ENCODE results near the gene KBTBD7.

KBTBD7 gene, protein sequence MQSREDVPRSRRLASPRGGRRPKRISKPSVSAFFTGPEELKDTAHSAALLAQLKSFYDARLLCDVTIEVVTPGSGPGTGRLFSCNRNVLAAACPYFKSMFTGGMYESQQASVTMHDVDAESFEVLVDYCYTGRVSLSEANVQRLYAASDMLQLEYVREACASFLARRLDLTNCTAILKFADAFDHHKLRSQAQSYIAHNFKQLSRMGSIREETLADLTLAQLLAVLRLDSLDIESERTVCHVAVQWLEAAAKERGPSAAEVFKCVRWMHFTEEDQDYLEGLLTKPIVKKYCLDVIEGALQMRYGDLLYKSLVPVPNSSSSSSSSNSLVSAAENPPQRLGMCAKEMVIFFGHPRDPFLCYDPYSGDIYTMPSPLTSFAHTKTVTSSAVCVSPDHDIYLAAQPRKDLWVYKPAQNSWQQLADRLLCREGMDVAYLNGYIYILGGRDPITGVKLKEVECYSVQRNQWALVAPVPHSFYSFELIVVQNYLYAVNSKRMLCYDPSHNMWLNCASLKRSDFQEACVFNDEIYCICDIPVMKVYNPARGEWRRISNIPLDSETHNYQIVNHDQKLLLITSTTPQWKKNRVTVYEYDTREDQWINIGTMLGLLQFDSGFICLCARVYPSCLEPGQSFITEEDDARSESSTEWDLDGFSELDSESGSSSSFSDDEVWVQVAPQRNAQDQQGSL

DNA sequence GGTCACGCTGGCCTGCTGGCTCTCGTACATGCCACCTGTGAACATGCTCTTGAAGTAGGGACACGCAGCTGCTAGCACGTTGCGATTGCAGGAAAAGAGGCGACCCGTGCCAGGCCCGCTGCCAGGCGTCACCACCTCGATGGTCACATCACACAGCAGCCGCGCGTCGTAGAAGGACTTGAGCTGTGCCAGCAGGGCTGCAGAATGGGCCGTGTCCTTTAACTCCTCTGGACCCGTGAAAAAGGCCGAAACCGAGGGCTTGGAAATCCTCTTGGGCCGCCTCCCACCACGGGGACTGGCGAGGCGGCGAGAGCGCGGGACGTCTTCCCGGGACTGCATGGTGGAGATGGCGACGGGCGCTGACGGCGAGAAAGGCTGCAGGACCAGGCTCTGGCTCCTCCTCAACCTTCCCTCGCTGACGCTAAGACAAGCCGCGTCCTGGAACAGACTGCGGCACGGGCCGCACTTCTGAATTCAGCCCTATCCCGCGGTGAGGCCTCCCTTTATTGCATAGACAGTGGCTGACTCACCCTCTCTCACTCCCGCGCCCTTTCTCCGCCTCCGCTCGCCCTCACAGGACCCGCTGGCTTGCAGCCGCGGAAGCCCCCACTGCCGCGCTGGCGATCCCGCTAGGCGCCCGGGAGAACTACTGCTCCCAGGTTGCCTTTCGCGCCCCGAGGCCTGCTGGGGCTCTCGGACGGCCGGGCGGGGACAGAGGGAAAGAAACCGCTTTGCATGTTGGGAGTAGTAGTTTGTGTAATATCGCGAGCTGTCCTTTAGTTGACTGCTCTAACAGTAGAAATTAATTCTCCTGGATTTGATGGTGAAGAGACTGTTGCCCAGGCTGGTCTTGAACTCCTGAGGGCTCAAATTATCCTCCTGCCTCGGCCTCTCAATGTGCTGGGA, at the start of gene KBTBD7:
KBTBD7 (minus strand) TSS at position 651 of the 906 bp plus-strand sequence; CDS start at position 339, 312 bp downstream.
- peak; percentile 89 to 90 for DNase-seq

DNA sequence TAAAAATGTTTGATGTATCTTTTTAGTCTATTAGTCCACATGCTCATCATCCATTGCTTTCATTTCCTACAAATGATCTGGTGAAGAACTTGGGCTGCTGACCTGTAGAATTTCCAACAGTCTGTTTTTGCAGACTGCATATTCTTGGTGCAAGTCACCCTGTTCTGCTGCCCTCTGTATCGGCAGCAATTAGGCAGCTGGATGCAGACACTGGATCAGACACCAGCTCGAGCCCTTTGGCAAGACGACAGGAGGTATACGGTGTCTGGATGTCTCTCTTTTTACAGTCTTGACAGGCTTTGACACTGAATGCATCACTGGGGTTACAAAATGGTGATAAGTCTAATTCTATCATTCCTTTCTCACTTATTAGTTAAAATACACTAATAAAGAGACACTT, 47.3 kb upstream of the KBTBD7 start:
- DNase-seq: no peak

DNA sequence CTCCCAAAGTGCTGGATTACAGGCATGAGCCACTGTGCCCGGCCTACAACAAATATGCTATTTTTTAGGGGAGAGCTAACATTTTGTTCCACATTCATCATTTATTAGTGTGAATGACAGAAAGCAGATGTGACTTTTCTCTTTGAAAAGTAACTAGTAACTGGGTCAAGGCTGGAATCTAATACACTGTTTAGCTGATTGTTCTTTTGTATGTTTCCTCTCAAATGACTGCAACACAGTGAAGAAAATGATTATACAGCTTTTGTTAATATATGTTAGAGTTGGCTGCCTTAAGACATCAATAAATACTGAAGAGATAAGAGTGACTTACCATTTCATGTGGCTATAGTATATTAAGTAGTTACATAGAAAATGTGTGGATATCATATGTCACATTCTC, 42.0 kb upstream of the KBTBD7 start:
- DNase-seq: no peak

DNA sequence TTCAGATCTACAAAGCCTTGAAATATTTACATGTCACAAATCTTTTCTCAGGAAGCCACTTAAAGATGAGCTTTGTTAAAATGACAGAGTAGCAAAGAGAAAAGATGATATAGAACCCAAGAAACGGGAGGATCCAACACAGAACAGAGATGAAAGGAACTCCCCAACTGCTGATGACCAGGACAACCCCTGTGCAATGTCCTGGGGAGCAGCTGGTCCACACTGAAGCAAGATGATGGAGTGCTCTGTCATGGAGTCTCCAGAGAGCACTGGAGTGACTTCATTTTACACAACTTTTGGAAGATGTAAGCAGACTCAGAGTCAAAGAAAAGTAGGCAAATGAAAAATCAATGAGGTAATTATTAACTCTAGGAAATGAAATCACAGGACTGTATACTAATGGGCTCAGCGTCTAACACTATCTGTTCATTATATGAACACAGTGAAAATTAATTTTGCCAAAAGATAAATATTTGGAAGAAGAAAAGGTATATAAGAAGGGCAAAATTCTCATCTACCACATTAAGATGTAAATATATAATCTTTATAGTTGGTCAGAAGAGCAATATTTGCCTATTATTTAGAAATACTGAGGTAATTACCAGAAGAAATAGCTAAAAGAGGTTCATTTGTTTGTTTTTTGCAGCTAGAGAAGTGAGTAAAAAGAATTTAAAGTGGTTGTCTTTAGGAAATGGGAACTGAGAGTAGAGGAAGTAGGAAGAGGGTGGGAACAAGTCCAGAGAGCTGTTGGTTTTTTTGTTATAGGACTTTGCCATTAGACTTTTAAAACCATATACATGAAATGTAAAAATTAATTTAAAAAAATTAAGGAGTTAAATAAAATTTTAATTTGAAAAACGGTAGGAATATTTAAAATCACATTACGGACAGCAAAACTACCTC, 38.5 kb upstream of the KBTBD7 start:
- no peak for DNase-seq

DNA sequence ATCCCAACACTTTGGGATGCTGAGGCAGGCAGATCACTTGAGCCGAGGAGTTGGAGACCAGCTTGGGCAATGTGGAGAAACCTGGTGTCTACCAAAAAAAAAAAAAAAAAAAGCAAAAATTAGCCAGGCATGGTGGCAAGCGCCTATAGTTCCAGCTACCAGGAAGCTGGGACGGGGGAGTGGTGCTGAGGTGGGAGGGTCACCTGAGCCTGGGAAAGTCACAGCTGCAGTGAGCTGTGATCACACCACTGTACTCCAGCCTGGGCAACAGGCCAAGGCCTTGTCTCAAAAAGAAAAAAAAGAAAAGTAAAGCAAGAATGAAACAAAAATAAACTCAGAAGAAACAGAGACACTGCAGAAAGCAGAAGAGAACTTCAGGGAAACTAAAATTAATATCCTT, 37.4 kb upstream of the KBTBD7 start:
- DNase-seq: peak in 1 of 2 donors; percentile 5

DNA sequence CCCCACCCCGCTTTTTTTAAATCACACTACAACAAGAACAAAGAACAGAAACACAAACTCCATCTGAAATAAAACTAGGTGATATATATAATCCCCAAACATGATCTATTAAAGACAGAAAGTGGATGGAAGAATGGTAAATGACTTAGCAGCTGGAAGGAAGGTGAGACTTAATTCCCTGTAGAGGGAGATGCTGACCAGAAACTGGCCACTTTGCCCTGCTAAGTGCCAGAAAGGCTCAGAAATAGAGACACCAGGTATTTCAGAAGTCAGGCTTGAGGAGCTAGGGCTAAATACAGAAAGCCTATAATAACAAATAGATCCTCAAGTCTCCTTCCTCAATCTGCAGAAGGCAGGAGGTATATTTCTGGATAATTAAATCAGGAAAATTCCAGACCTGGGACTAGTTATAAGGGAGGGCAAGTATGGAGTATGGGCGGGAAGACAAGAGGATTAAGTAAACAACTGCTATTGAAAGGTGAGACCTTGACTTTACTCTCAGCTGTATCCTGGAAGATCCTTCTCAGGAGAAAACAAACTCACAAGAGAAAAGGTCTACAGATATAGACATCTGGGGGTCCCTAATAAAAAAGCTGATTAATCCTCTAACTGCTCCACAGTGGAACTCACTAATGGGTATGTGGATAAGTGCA, 36.8 kb upstream of the KBTBD7 start:
- DNase-seq: no peak

DNA sequence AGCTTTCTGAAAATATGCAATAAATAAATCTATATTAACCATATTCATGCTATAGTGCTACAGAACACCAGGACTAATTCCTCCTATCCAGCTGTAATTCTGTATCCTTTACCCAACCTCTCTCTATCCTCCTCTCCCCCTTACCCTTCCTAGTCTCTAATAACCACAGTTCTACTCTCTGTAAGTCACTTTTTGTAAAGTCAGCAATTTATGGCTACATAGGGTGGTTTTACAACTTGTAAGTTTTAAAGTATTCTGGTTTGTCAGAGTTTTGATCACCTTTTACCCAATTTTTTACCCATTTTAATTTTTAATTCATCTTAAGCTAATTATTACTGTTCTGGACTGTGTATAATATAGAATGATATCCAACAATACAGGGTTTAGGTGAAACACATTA, 35.0 kb upstream of the KBTBD7 start:
- DNase-seq: no peak

DNA sequence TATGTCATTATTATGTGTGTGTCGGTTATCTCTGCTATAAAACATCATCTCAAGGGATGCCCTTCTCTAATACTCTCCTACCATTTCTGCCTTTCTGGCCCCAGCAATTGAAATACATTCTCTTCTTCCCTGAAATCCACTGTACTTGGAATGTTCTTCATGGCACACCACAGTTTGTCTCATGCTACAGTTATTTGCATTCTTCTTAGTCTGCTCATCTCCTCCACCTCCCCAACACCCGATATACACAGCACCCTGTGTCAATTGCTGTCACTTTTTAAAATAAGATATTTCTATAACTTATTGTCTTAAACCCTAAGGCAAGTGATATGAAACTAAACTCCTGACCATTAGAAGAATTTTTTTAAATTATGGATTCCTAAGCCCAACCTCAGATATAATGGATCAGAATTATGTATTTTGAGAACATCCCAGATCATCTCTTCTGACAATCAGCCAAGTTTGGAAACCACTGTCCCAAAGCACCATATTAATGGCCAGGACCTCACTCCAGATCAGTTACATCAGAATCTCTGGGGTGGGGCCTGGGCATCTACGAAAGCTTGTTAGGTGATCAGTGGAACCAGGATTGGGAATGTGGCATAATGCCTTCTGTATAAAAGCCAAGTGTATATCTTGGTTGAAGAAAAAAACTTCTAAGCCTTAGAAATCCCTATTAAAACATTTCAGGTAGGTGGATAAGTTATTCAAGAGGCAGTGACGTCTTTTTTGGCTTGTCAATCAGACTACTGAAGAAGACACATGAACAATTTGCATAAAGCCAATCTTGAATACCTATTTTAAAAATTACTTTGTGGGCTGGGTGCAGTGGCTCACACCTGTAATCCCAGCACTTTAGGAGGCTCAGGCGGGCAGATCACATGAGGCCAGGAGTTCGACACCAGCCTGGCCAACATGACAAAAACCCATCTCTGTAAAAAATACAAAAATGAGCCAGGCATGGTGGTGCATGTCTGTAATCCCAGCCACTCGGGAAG, 30.0 kb upstream of the KBTBD7 start:
- no peak for DNase-seq

DNA sequence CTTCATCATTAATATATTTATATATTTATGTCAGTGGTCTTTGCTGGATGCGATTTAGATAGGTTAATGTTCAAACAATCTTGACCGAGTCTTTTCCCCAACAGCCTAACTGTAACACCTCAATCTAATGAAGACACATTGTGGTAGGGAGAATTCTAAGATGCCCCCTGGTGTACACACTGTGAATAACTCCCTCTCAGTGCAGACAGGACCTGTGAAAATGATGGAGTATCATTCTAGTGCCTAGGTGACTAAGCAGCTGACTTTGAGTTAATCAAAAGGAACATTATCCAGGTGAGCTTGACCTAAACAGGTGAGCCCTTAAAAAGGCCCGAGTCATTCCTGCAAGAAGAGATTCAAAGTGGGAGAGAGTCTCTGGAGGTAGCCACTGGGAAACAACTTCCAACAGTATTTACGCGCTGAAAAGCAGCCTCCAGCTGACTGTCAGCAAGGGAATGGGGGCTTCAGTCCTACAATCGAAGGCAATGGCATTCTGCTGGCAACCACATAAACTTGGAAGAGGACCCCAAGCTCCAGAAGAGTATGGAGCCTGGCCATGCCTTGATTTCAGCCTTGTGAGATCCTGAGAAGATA, 28.0 kb upstream of the KBTBD7 start:
- peak; percentile 51 to 68 for DNase-seq

DNA sequence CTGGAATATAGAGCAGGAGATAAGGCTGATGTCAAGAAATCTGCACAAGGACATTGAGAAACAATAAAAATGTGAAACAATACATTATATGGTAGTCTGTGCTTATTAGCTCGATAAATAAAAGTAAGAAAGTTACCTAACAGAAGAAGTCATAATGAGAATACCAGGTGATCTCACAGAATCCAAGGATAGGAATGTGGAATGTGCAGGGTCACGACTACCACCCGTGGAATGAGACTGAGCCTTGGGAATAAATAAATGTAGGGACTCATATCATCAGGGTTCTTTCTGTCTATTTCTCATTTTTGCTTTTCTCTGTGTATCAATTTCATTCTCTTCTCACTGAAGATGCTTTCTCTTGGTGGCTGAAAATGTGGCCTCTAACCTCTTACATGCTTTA, 26.0 kb upstream of the KBTBD7 start:
- no peak for DNase-seq

DNA sequence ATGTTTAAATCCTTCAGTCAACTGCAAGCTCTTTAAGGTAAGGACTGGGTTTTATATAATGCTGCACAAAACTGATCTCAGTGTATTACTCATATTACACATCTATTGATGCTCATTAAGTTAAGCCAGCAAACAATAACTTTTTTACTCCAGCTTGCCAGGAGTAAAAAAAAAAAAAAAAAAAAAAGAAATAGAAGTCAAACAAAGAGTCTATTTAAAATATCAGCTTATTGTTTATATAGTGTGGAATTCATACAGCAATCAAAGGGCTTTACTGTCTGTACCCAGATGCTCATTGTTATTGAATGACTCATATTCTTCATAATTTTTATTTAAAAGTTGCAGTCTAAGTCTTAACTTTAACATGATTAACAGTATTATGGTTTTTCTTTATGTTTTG, 21.8 kb upstream of the KBTBD7 start:
- no peak for DNase-seq

DNA sequence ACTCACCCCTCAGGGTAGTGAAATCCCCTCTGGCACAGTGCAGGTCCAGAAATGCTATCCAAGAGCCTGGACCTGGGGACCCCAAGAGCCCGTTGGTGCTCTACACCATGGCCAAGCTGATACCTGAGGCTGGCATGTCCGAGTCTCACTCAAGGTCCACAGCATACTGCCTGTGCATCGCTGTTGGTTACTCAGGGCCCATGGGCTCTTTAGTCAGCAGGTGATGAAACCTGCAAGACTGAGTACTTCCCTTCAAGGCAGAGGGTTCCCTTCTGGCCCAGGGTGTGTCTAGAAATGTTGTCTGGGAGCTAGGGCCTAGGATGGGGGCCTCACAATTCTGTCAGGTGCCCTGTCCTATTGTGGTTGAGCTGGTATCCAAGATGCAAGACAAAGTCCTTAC, 19.6 kb upstream of the KBTBD7 start:
- DNase-seq: no peak

DNA sequence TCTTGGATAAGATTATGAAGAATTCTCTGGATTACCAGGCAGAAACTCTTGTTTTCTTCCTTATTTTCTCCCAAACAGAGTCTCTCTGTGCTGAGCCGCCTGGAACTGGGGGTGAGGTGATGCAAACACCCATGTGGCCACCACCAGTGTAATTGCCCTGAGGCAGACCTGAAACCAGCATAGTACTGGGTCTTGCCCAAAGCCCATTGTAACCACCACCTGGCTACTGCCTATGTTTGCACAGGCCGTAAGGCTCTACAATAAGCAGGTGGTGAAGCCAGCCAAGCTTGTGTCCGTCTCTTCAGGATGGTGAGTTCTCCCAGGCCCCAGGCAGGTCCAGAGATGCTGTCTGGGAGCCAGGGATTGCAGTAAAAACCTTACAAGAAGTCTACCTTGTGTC, 18.9 kb upstream of the KBTBD7 start:
- no peak for DNase-seq

DNA sequence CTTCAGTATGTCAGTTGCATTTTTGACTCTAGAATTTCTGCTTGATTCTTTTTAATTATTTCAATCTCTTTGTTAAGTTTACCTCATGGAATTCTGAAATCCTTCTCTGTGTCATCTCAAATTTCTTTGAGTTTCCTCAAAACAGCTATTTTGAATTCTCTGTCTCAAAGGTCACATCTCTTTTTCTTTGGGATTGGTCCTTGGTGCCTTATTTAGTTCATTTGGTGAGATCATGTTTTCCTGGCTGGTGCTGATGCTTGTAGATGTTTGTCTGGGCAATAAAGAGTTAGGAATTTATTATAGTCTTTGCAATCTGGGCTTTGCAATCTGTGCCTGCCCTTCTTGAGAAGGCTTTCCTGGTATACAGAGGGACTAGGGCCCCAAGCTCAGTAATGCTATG, 18.5 kb upstream of the KBTBD7 start:
- no peak for DNase-seq

DNA sequence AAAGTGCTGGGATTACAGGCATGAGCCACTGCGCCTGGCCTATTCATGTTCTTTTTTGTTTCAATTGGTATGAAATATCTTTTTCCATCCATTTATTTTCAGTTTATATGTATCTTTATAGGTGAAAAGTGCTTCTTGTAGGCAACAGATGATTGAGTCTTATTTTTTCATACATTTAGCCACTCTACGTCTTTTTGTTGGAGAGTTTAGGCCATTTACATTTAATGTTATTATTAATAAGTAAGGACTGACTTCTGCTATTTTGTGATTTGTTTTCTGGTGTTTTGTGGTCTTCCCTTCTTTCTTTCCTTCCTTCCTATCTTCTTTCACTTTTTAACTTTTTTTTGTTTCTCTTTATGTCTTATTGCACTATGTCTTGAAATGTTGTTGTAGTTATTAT, 16.7 kb upstream of the KBTBD7 start:
- DNase-seq: no peak

DNA sequence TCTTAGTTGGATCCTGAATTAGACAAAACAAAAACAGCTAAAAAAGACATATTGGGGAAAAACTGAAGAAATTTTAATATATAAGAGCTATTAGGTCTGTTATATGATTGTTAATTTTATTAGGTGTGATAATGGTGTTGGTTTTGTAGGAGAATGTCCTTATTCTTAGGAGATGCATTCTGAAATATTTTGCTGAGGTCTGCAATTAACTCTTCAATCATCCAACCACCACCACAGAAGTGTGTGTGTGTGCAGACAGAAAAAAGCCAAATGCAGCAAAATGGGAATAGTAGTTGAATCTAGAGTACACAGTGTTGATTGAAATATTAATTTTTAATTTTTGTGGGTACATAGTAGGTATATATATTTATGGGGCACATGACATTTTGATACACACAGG, 12.1 kb upstream of the KBTBD7 start:
- no peak for DNase-seq

DNA sequence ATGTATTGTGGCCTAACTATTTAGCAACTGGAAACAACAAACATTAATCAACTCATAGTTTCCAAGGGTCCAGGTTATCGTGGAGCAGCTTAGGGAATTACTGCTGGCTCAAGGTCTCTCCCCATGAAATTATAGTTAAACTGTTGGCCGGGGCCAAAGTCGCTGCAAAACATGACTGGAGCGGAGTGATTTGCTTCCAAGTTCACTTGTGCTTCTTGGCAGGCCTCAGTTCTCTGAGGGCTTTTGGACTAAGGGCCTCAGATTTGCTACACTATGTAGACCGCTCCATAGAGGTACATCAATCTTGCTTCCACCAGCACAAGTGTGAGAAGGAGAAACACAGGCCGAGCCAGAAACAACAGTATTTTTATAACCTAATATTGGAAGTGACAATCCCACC, 9.4 kb upstream of the KBTBD7 start:
- no peak for DNase-seq

DNA sequence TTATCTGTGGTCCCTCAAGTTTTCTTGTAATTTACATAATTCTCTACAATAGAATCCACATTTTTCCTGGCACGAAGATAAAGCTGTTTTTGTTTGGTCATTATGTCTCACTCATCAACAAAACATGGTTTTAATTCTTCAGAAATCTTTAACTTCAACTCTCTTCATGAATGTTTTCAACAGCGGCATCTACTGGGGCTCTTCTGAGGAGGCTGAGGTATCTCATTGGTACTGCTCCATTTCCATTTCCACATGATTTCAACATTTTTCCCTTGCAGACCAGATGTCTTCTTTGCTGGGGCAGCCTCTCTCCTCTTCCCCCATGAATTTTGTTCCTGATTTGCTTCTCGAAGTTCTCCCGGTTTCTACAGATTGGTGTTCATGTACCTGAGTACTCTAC, 5.8 kb upstream of the KBTBD7 start:
- DNase-seq: no peak

DNA sequence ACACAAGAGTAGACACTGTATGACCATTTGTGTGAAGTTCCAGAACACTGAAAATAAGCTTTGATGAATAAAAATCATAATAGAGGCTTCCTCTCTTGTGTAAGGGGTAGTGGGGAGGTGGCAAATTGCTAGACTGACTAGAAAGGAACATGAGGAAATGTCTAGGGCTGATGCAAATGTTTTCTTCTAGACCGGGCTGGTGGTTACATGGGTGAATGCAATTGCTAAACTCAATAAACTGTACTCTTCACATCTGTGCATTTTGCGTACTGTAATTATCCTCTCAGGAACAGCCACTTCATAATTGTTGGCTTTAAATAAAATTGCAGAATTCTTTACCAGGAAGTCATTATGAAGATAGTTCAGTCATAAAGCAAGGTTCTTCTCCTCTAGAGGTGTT, 5.2 kb upstream of the KBTBD7 start:
- peak in 1 of 2 donors; percentile 39 for DNase-seq

DNA sequence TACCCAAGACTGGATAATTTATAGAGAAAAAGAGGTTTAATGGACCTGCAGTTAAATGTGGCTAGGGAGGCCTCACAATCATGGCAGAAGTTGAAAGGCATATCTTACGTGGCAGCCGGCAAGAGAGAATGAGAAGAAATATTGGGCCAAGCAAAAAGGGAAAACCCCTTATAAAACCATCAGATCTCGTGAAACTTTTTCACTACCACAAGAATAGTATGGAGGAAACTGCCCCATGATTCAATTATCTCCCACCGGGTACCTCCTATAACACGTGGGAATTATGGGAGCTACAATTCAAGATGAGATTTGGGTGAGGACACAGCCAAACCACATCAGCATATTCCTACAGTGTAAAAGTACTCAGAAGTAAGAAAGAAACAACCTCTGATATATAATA, 4.7 kb upstream of the KBTBD7 start:
- DNase-seq: peak in 1 of 2 donors; percentile 6
